Lung (tissue), 12 donors: ENCODE results near the gene CEP131. TPM values are rescaled to one million over a fixed set of nuclear protein-coding genes. Genes with fewer than 3 reads are reported as not detected.

ENCODE experiments used
- ATAC-seq: fragments of 200-7000 bp; cut with Tn5 transposase; one replicate; pipeline ENCODE4 v1.9.1; 2020; ENCODE audit warnings: moderate number of reproducible peaks; ENCODE audit not compliant: insufficient read depth, low FRiP score
- DNase-seq, 3 donors: peaks; one replicate each; pipeline ENCODE4 v3.0.0-alpha.2; 2013 to 2017
- H3K27ac ChIP-seq, 2 donors: one replicate each; pipeline ENCODE4 v1.5.1; 2013; ENCODE audit warnings: mild to moderate bottlenecking in 2 of 2, moderate library complexity in 2 of 2, control low read depth in 1 of 2, inconsistent platforms in 1 of 2, low read depth in 1 of 2, low read length in 1 of 2
- H3K27me3 ChIP-seq, 3 donors: one replicate each; pipeline ENCODE4 v1.5.1; 2013; ENCODE audit warnings: low read length in 2 of 3; ENCODE audit not compliant: control insufficient read depth in 3 of 3, insufficient read depth in 3 of 3
- H3K36me3 ChIP-seq, 4 donors: one replicate each; pipeline ENCODE4 v1.5.1; 2013; ENCODE audit warnings: low read length in 4 of 4, mild to moderate bottlenecking in 1 of 4, moderate library complexity in 1 of 4; ENCODE audit not compliant: control insufficient read depth in 4 of 4, insufficient read depth in 4 of 4
- H3K4me1 ChIP-seq, 5 donors: one replicate each; pipeline ENCODE4 v1.5.1; 2013; ENCODE audit warnings: low read length in 5 of 5, mild to moderate bottlenecking in 2 of 5, moderate library complexity in 1 of 5; ENCODE audit not compliant: control insufficient read depth in 5 of 5, insufficient read depth in 5 of 5
- H3K4me3 ChIP-seq: one replicate; pipeline ENCODE4 v1.5.1; 2013; ENCODE audit warnings: mild to moderate bottlenecking, control low read depth, moderate library complexity
- H3K9ac ChIP-seq, 2 donors: one replicate each; pipeline ENCODE4 v1.5.1; 2013; ENCODE audit warnings: low read length in 2 of 2, control low read depth in 1 of 2; ENCODE audit not compliant: insufficient read depth in 1 of 2
- H3K9me3 ChIP-seq, 4 donors: one replicate each; pipeline ENCODE4 v1.5.1; 2013; ENCODE audit warnings: low read length in 3 of 4, mild to moderate bottlenecking in 1 of 4, moderate library complexity in 1 of 4; ENCODE audit not compliant: control insufficient read depth in 4 of 4, insufficient read depth in 3 of 4
- WGBS, 2 donors: extraction: QIAGEN DNeasy Blood & Tissue Kit; methylation state at CpG; one replicate each; pipeline ENCODE4 v1.1.7; 2013; 5-methylcytosine and 5-hydroxymethylcytosine counted together
- polyA plus RNA-seq, 2 donors: library from polyadenylated mRNA; stranded (reverse); fragments of 200-250 nt; gene quantifications; one replicate each; pipeline ENCODE4 v1.2.1, GENCODE V29; 2013
- total RNA-seq, 2 donors: library from RNA; depleted of rRNA in 1 of 2; stranded (reverse); fragments of >200 nt in 1 of 2; gene quantifications; one replicate each; pipeline ENCODE4 v1.2.1, GENCODE V29; 2014 to 2021
- TF ChIP-seq, protein P1 (sequence below): IDR thresholded peaks from 2 replicates; pipeline ENCODE4 v1.5.1; 2012; ENCODE audit warnings: mild to moderate bottlenecking; ENCODE audit errors: control extremely low read depth, extremely low read depth
- donor health status: control.
- donor health status: control.
- donor health status: Bipolar disorder and iron deficiency.
- donor health status: healthy.
- donor health status: DM: yes; HTN: yes; CAD: no.

CEP131 gene
- total and polyA plus RNA-seq, 4 donors: 7.0 to 14.5 (median 10.9) TPM

- DNase-seq: no peak
- Histone ChIP-seq H3K27ac (no peak overlapping the region), H3K36me3 (peaks cover 4 to 61% (median 16%) of the 10 kb centered on the region in 4 donors), H3K4me1 (no peaks in the 10 kb centered on the region), H3K9ac (no peak overlapping the region), H3K27me3 (no peaks in the 10 kb centered on the region), H3K9me3 (no peaks in the 10 kb centered on the region), H3K4me3 (no peak overlapping the region)
- ATAC-seq: no peak
- 89 to 90% methylated on average over 6 of the region's 6 CpGs for WGBS, 2 donors
- TF ChIP-seq, protein P1, sequence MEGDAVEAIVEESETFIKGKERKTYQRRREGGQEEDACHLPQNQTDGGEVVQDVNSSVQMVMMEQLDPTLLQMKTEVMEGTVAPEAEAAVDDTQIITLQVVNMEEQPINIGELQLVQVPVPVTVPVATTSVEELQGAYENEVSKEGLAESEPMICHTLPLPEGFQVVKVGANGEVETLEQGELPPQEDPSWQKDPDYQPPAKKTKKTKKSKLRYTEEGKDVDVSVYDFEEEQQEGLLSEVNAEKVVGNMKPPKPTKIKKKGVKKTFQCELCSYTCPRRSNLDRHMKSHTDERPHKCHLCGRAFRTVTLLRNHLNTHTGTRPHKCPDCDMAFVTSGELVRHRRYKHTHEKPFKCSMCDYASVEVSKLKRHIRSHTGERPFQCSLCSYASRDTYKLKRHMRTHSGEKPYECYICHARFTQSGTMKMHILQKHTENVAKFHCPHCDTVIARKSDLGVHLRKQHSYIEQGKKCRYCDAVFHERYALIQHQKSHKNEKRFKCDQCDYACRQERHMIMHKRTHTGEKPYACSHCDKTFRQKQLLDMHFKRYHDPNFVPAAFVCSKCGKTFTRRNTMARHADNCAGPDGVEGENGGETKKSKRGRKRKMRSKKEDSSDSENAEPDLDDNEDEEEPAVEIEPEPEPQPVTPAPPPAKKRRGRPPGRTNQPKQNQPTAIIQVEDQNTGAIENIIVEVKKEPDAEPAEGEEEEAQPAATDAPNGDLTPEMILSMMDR: no peak
Measured at GRCh38 chr17:81267390-81268067, 44.8 kb upstream of the CEP131 start.

DNA sequence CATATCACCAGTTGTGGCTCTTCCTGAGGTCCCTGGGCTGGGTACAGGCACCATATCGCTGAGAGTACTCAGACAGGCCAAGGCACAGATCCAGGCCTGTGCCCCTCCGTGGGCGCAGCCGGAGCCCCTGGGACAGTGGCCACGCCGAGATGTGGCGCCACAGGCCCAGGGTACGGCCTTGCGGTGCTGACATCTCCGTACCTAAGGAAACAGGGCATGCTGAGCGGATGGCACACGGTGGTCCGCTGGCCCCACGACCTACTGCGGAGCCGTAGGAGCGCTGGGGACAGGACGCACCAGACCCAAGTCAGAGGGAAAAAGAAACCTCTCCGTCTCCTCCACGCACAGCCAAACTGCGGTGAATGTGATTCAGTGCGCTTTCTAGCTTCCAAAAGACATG lies 42.8 kb upstream of the CEP131 start:
- peaks cover 0 to 67% (median 16%) of the 10 kb centered on the region in 4 donors for H3K36me3 ChIP-seq
- H3K27me3 ChIP-seq: no peaks in the 10 kb centered on the region

DNA sequence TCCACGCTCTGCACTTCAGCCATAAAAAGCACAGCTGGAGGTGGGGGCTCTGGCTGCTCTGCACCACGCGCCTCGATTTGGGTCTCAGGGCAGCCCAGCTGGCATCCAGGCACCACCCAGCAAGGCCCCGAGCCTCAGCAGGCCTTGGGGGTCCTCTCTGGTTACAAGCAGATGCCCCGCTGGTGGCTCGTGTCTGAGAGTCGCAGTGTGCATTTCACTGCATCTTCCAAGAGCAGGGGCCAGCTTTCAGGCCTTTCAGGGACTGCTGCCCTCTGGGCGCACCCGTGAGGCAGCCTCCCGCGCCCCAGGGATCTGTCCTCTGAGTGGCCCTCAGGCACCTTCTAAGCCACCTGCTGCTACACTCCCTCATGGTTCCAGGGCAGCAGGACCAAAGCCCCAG lies 41.9 kb upstream of the CEP131 start:
- Histone ChIP-seq H3K9me3 (no peaks in the 10 kb centered on the region), H3K27ac (no peak overlapping the region), H3K4me1 (no peaks in the 10 kb centered on the region), H3K27me3 (no peaks in the 10 kb centered on the region), H3K4me3 (no peak overlapping the region), H3K9ac (no peak overlapping the region), H3K36me3 (peaks cover 0 to 70% (median 14%) of the 10 kb centered on the region in 4 donors)
- TF ChIP-seq, protein P1: no peak
- DNase-seq (no peak), ATAC-seq (no peak)
- 96 to 98% methylated on average over 12 of the region's 12 CpGs for WGBS, 2 donors

More for the DNA sequence above, 42.8 kb upstream of the CEP131 start:
- DNase-seq (no peak), ATAC-seq (no peak)
- no peak overlapping the region for H3K9ac ChIP-seq
- no peaks in the 10 kb centered on the region for H3K9me3 ChIP-seq
- no peak overlapping the region for H3K4me3 ChIP-seq
- 97% methylated on average over 22 of the region's 22 CpGs for WGBS, 2 donors
- no peak overlapping the region for H3K27ac ChIP-seq
- H3K4me1 ChIP-seq: no peaks in the 10 kb centered on the region
- TF ChIP-seq, protein P1: no peak
